A673 (cell line): ENCODE measurements around the gene HS3ST5. TPM values are rescaled to one million over a fixed set of nuclear protein-coding genes. Genes with fewer than 3 reads are reported as not detected.

Experiments
- BruUV-seq: library from RNA; stranded (reverse); fragments of 400-500 nt; replicated peaks from 2 replicates; lab custom pipeline; 2021; lab: Mats Ljungman, UMichigan
- CTCF ChIA-PET: fragments of 300-600 bp; sonication (Branson Sonifier 250); formaldehyde crosslinking; loops from one replicate; lab custom pipeline; 2022; ENCODE audit warnings: antibody characterized with exemption; lab: Charles Lee
- POLR2A ChIA-PET: fragments of 300-600 bp; sonication (Branson Sonifier 250); formaldehyde crosslinking; loops from one replicate; lab custom pipeline; 2022; ENCODE audit warnings: antibody characterized with exemption; ENCODE audit not compliant: low non-redundant PET; lab: Charles Lee
- DNase-seq: peaks from one replicate; pipeline ENCODE4 v3.0.0-alpha.2; 2015; ENCODE audit warnings: low spot score
- H3K27ac ChIP-seq: fragments of 200-600 bp; sonication (generic); 2 replicates; pipeline ENCODE4 v1.5.1; 2016; ENCODE audit warnings: mixed run types, low read depth, mild to moderate bottlenecking, mixed read lengths, antibody characterized with exemption, low read length; ENCODE audit not compliant: poor library complexity, severe bottlenecking
- H3K27me3 ChIP-seq: fragments of 200-600 bp; sonication (generic); replicated peaks from 2 replicates; pipeline ENCODE4 v1.6.1; 2017; ENCODE audit warnings: mixed run types, low read depth, mild to moderate bottlenecking, mixed read lengths, antibody characterized with exemption, low read length; ENCODE audit not compliant: insufficient read depth, poor library complexity
- H3K36me3 ChIP-seq: fragments of 200-600 bp; sonication (generic); 2 replicates; pipeline ENCODE4 v1.6.1; 2016; ENCODE audit warnings: mixed run types, mild to moderate bottlenecking, mixed read lengths, antibody characterized with exemption, low read length; ENCODE audit not compliant: insufficient read depth, poor library complexity, severe bottlenecking
- H3K4me1 ChIP-seq: fragments of 200-600 bp; sonication (generic); 2 replicates; pipeline ENCODE4 v1.6.1; 2017; ENCODE audit warnings: mixed run types, mild to moderate bottlenecking, mixed read lengths, antibody characterized with exemption, low read length; ENCODE audit not compliant: insufficient read depth, poor library complexity, severe bottlenecking
- H3K4me3 ChIP-seq: fragments of 200-600 bp; sonication (generic); 2 replicates; pipeline ENCODE4 v1.5.1; 2016; ENCODE audit warnings: low read depth, mixed run types, mild to moderate bottlenecking, mixed read lengths, low read length; ENCODE audit not compliant: poor library complexity, severe bottlenecking
- H3K9me3 ChIP-seq: fragments of 200-600 bp; sonication (generic); 2 replicates; pipeline ENCODE4 v1.6.1; 2016; ENCODE audit warnings: mixed run types, low read depth, mild to moderate bottlenecking, mixed read lengths, antibody characterized with exemption, low read length; ENCODE audit not compliant: poor library complexity, severe bottlenecking
- EZH2 ChIP-seq: fragments of 200-600 bp; sonication (generic); IDR thresholded peaks from 2 replicates; pipeline ENCODE4 v1.6.1; 2017; ENCODE audit warnings: borderline replicate concordance, low read depth, mild to moderate bottlenecking, mixed read lengths, antibody characterized with exemption, low read length; ENCODE audit not compliant: poor library complexity, severe bottlenecking
- intact Hi-C: fragments of 100-400 bp; cut with micrococcal nuclease; formaldehyde crosslinking; loops from one replicate; pipeline ENCODE4 v1.10.0; 2022; ENCODE audit not compliant: unreplicated experiment
- total RNA-seq: library from RNA; stranded (reverse); gene quantifications from 2 replicates; pipeline ENCODE4 v1.2.3, GENCODE V29; 2021
- TF ChIP-seq, protein P1 (sequence below): fragments of 300-800, 200-600 bp; sonication (generic); conservative IDR thresholded peaks from 2 replicates; pipeline ENCODE4 v1.5.1; 2017; ENCODE audit warnings: low read depth, mild to moderate bottlenecking, antibody characterized with exemption, low read length, moderate library complexity, mixed read lengths

Gene HS3ST5
- total RNA-seq, 1 experiment from 2014 or later = not detected

DNA sequence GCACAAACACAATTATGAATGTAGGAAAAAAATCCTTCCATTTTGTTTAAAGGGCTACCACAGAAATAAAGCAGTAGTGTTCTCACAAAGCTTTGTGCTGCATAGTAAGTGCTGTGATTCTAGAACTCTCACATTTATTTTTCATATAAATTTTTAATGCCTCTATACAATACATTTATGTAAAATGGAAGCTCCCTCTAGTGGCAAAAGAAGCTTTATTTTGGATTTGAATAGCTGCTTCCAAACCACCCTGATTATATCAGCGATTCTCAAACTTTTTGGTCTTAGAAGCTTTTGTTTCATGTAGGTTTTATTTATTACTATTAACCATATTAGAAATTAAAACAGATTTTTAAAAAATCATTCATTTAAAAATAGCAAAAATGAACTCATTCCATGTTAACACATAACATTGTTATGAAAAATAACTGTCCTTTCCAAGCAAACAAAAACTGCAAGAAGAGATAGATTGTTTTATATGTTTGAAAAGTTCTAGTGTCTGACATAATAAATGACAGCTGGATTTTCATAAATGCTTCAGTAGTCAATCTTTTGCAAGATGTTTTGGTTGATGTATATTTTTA lies 38.4 kb downstream of the HS3ST5 start:
- Histone ChIP-seq H3K36me3 (no peaks in the 10 kb centered on the region), H3K27me3 (peaks cover 5% of the 10 kb centered on the region), H3K4me1 (no peaks in the 10 kb centered on the region), H3K9me3 (no peaks in the 10 kb centered on the region), H3K27ac (no peak overlapping the region), H3K4me3 (no peak overlapping the region)
- ChIA-PET POLR2A (no interaction called here), CTCF (interaction anchor here (1.0 to 1.3 kb wide), 2 partner anchors 9 to 309 kb away, joined by 3 to 6 read pairs; no protein-coding TSS in a partner anchor)
- DNase-seq = peak; percentile 18
- intact Hi-C loops = loop anchor here (2.0 kb wide), 1 partner anchor 310 kb away; no protein-coding TSS in a partner anchor
- TF ChIP-seq, protein P1, sequence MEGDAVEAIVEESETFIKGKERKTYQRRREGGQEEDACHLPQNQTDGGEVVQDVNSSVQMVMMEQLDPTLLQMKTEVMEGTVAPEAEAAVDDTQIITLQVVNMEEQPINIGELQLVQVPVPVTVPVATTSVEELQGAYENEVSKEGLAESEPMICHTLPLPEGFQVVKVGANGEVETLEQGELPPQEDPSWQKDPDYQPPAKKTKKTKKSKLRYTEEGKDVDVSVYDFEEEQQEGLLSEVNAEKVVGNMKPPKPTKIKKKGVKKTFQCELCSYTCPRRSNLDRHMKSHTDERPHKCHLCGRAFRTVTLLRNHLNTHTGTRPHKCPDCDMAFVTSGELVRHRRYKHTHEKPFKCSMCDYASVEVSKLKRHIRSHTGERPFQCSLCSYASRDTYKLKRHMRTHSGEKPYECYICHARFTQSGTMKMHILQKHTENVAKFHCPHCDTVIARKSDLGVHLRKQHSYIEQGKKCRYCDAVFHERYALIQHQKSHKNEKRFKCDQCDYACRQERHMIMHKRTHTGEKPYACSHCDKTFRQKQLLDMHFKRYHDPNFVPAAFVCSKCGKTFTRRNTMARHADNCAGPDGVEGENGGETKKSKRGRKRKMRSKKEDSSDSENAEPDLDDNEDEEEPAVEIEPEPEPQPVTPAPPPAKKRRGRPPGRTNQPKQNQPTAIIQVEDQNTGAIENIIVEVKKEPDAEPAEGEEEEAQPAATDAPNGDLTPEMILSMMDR = peak; percentile 68
- TF ChIP-seq EZH2 = no peak
- no TSS peak for BruUV-seq

DNA sequence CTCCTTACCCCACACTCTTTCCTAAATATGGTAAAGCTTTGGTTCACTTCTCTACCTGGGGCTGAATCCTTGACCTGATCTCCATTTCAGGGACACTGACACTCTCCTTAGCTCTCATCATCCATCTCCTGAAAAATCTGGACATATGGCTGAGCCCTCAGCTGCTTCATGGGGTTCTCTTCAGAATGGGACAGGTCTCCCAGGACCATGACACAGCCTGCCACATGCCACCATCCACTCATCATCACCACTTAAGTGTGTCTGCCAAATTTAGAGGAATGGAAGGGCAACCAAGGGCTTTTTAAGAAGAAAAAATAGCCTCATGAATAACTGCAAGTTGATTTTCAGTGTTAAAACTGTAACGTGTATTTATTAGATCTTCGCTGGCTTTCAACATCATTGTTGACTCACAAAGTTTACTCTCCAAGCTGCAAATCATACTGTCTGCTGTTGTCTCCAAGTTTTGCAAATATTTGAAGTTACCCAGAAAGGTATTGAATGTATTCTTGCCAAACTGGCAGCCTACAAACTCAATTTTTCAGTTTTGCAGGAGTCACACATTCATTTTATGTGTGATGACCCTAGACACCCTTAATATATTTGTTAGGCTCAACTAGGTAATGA lies 41.1 kb downstream of the HS3ST5 start:
- ChIA-PET CTCF (no interaction called here), POLR2A (no interaction called here)
- H3K27ac ChIP-seq = no peak overlapping the region
- peaks cover 5% of the 10 kb centered on the region for H3K27me3 ChIP-seq
- H3K36me3 ChIP-seq = no peaks in the 10 kb centered on the region
- TF ChIP-seq EZH2 = no peak
- TF ChIP-seq, protein P1 = no peak
- no peaks in the 10 kb centered on the region for H3K4me1 ChIP-seq
- H3K9me3 ChIP-seq = no peaks in the 10 kb centered on the region
- no peak for DNase-seq
- no TSS peak for BruUV-seq
- H3K4me3 ChIP-seq = no peak overlapping the region
- intact Hi-C loops = no loop called here

DNA sequence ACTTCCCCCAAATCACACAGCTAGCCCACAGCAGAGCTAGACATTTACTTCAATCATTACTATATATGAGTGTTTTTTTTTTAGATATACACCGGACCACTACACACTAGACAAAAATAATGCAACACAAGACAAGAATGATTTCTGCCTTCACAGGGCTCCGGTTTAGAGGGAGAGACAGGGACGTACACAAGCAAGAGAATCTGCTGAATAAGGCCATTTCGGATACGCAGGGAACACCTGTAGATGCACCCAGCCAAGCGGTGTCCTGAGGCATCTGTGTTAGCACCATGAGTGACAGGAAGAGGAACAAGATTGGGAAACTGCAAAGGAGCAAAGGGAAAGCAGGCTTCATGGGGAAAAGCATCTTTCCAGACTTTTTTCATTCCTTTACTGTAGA lies 45.7 kb downstream of the HS3ST5 start:
- Histone ChIP-seq H3K4me3 (no peak overlapping the region), H3K4me1 (no peaks in the 10 kb centered on the region), H3K27ac (no peak overlapping the region), H3K36me3 (no peaks in the 10 kb centered on the region), H3K27me3 (peaks cover 5% of the 10 kb centered on the region), H3K9me3 (no peaks in the 10 kb centered on the region)
- ChIA-PET POLR2A (no interaction called here), CTCF (no interaction called here)
- no peak for DNase-seq
- TF ChIP-seq, protein P1 = no peak
- TF ChIP-seq EZH2 = no peak
- intact Hi-C loops = no loop called here
- BruUV-seq = no TSS peak
